Stimulated activated CD8-positive, alpha-beta memory T cell treated with anti-CD3 and anti-CD28 coated beads, Interleukin-12 subunit alpha, Interleukin-12 subunit beta, amount 100 ng/mL, for 1 hour (primary cell): Measurements from ENCODE around the gene COL15A1.

Experiments
- DNase-seq: peaks from one replicate; pipeline ENCODE4 v3.0.0-alpha.2; 2020; ENCODE audit warnings: low read depth

The COL15A1 gene

GRCh38 chr9:99037769-99038483 lies 94.2 kb downstream of the COL15A1 start:
- no peak for DNase-seq

- DNase-seq = no peak
Measured at GRCh38 chr9:99038484-99038820, 94.7 kb downstream of the COL15A1 start.

GRCh38 chr9:99039505-99040182 lies 95.9 kb downstream of the COL15A1 start:
- no peak for DNase-seq

- no peak for DNase-seq
Measured at GRCh38 chr9:99040251-99040900, 96.7 kb downstream of the COL15A1 start.

GRCh38 chr9:99040911-99041582 lies 97.3 kb downstream of the COL15A1 start:
- no peak for DNase-seq

- no peak for DNase-seq
Measured at GRCh38 chr9:99041618-99042017, 97.9 kb downstream of the COL15A1 start.

- DNase-seq = no peak
Measured at GRCh38 chr9:99042620-99043019, 98.9 kb downstream of the COL15A1 start.

- no peak for DNase-seq
Measured at GRCh38 chr9:99044827-99045226, 101.1 kb downstream of the COL15A1 start.

- no peak for DNase-seq
Measured at GRCh38 chr9:99046068-99046467, 102.4 kb downstream of the COL15A1 start.

GRCh38 chr9:99046542-99047071 lies 102.9 kb downstream of the COL15A1 start:
- no peak for DNase-seq

GRCh38 chr9:99049228-99049627 lies 105.5 kb downstream of the COL15A1 start:
- DNase-seq = no peak

GRCh38 chr9:99049641-99050040 lies 105.9 kb downstream of the COL15A1 start:
- no peak for DNase-seq

- no peak for DNase-seq
Measured at GRCh38 chr9:99050292-99050911, 106.7 kb downstream of the COL15A1 start.

- no peak for DNase-seq
Measured at GRCh38 chr9:99050924-99051323, 107.2 kb downstream of the COL15A1 start.

- DNase-seq = no peak
Measured at GRCh38 chr9:99051406-99051805, 107.7 kb downstream of the COL15A1 start.

GRCh38 chr9:99051851-99052250 lies 108.1 kb downstream of the COL15A1 start:
- no peak for DNase-seq

- DNase-seq = no peak
Measured at GRCh38 chr9:99052815-99053715, 109.4 kb downstream of the COL15A1 start.

GRCh38 chr9:99054581-99054980 lies 110.9 kb downstream of the COL15A1 start:
- DNase-seq = no peak

GRCh38 chr9:99055384-99055783 lies 111.7 kb downstream of the COL15A1 start:
- no peak for DNase-seq

- no peak for DNase-seq
Measured at GRCh38 chr9:99056186-99056585, 112.5 kb downstream of the COL15A1 start.
